Activated CD4-positive, alpha-beta T cell treated with anti-CD3 and anti-CD28 coated beads, Interleukin-2, amount 50 U/mL, for 4 hours (primary cell): ENCODE results near the gene SULF2.

ENCODE experiments used
- DNase-seq, 2 experiments: peaks; one replicate each; pipeline ENCODE4 v3.0.0-alpha.2; 2020

SULF2 gene

GRCh38 chr20:47783828-47784598 is 1.3 kb downstream of the SULF2 start:
- no peak for DNase-seq

GRCh38 chr20:47782920-47783552 is 2.2 kb downstream of the SULF2 start:
- no peak for DNase-seq

DNA sequence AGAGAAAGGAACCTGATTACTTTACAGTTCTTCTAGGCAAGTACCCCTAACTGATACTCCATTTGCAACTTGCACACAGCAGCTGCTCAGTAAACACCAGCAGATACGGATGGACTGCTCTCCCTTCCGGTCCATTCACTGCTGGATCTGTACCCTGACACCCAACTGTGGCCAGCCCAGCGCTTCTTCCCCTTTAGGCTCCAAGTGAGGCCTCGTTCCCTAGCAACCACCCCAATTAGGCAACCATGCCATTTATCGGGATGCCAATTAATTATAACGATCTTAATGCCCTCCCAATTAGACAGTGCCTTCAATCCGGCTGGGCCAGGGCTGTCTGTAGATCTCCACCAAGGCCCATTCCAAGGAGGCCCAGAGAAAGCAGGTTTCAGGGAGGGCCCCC is 3.2 kb downstream of the SULF2 start:
- no peak for DNase-seq

DNA sequence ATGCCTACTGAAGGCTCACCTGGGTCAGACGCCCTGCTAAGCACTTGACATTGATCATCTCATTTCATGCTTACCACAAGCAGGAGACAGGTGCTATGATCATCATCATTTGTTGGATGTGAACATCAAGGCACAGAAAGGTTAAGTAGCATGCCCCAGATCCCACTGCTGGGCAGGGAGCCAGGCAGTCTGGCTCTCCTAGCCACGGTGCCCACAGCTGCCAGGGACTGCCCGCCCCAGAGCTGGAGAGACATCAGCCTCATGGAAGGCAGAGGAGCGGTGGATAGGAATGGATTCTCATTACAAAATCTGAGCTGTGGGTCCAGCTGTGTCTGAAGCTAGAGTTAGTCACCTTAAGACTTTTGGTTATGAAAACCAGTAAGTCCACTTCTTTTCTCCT is 3.6 kb downstream of the SULF2 start:
- no peak for DNase-seq

GRCh38 chr20:47780720-47781389 is 4.4 kb downstream of the SULF2 start:
- no peak for DNase-seq

DNA sequence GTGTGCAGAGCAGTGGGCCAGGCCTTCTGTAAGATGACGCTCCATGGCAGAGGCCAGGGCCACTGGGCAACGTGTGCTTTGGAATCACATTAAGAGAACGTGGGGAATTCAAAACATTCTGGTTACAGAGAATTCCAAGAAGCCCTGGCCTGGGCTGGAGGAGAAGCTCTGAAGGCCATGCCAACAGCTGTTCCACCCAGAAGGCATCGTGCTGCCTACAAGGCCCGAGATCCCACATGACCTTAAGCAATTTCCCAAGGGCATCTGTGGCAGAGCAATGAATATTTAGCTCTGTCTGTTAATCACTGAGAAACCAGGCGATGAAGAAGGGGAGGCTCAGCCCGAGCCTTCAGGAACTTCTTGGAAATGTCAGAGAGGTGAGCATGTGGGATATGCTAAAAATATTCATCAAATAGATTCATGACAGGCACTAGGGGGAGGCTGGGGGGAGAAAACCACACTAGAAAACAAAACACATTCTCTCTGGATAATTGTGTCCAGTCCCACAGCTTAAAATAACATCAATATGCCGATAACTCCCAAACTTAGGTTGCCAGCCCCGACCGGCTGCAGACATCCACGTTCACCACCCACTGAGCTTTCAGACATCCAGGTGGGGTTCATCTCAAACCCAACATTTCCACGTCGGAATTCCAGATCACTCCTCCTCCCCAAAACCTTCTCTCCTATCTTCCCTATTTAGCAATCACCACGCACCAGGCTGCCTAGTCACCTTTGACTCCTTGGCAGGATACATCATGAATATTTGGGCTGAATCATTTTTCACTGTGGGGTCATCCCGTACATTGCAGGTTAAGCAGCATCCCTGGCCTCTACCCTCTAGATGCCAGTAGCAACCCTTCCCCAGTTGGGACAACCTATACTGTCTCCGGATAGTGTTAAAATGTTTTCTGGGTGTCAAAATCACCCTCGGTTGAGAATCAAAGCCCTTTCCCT is 6.6 kb downstream of the SULF2 start:
- DNase-seq: no peak

DNA sequence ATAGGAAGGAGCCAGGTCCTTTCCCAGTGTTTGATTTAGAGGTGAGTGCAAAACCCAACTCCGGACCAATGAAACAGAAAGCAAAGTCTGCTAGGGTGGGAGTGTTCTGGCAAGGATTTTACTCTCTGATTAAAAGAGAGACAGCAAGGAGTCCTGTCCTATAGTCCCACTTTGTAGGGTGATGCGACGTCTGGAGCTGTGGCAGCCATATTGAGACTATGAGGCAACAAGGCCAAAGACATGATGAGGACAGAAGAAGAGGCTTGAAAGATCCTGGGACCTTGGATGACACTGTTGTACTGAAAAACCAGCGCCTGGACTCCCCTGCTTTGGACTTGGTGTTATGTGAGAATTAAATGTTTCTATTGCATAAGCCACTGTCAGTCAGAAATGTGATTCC is 8.1 kb downstream of the SULF2 start:
- no peak for DNase-seq

DNA sequence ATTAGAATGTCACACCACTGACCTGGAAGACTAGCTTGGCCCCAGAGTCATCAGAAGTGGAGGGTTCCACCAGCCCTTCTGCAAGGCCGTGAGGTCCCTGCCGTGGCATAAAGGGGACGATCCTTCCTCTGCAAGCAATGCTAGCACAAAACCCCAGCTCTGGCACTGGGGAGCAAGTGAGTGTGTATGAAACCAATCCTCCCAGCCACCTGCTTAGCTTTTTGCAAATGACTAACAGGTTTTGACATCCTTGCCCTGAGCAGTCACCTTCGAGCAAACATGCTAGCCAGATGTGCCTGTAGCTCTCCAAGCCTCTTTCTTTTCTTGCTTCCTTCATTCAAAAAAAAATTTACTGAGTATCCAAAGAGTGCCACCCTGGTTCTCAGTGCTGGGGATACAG is 8.6 kb downstream of the SULF2 start:
- no peak for DNase-seq

DNA sequence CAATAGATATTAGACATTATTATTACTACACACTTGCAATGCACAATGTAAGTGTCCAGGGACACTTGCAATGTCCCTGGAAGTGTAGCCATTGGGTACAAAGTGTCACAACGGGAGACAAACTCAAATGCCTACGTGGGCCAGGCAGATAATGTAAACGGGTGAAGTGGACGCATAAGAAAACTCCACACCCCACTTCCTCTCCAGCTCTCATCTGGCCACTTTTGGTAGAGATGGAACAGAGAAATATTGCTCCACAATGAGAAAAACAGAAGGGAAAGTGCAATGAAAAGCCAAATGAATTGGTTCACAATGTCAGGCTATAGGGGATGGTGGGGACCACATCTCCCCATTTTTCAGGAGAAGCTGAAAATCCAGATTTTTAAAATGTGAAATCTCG is 9.4 kb downstream of the SULF2 start:
- no peak for DNase-seq

DNA sequence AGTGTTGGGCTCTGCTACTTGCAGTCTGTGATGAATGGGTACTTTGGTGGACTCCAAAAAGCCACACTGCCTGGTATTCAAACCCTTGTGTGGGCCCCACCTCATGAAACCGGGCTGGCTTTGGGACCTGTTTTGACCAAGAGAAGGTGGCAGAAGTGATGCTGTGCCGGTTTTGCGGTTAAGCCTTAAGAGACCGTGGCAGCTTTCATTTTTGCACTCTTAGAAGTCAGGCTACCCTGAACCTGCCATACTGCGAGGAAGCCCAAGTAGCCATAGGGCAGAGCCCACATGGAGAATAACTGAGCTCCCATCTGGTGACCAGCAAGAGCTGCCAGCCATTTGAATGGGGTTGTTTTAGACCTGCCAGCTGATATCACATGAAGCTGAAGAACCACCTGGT is 10.2 kb downstream of the SULF2 start:
- no peak for DNase-seq

DNA sequence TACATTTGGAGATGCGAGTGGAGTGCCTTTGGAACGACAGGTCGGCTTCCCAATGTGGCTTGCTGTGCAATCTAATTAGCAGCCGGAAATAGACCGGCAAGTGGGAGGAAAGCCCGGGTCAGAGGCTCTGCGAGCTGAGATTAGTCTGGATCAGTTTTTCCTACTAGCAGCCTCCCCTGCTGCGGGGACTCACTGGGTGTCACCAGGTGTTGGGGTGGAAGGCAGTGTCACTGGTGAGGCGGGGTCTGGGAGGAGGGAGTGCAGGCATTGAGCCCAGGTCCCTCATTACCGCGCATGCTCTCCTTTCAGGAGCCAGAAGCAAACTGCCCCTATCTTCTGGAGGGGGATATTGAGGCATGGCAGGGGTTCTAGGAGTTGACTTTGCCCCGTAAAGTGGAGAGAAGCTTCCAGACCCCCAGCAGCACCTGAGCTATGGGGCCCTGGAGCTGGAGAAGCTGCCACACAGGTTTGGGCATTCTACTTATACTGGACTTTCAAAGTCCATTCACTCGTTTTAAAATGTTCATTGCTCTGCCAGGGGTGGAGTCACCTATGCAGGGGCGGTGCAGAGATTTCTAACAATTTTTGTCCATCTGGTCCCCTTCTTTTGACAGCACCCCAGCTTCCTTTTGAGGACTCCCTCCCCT is 11.0 kb downstream of the SULF2 start:
- no peak for DNase-seq

DNA sequence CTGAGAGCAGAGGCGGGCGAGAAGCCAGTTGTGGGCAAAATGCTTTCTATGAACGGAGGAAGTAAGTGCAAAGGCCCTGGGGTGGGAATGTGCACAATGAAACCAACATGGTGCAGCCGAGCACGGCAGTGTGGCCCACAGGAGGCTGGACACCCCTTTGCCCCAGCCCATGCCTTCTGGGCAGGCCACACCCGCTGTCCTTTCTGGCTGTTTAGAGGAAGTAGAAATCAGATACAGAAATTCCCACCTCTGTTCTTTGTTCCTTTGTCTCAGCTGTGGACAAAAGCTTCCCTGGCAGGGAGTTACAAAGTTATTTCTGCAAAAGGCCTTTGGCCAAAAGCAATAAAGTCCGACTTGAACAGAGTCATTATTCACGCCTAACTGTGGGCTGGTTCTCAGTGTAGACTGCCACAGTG is 11.9 kb downstream of the SULF2 start:
- no peak for DNase-seq

GRCh38 chr20:47770935-47771334 is 14.3 kb downstream of the SULF2 start:
- DNase-seq: no peak

GRCh38 chr20:47768016-47768824 is 17.1 kb downstream of the SULF2 start:
- no peak for DNase-seq

DNA sequence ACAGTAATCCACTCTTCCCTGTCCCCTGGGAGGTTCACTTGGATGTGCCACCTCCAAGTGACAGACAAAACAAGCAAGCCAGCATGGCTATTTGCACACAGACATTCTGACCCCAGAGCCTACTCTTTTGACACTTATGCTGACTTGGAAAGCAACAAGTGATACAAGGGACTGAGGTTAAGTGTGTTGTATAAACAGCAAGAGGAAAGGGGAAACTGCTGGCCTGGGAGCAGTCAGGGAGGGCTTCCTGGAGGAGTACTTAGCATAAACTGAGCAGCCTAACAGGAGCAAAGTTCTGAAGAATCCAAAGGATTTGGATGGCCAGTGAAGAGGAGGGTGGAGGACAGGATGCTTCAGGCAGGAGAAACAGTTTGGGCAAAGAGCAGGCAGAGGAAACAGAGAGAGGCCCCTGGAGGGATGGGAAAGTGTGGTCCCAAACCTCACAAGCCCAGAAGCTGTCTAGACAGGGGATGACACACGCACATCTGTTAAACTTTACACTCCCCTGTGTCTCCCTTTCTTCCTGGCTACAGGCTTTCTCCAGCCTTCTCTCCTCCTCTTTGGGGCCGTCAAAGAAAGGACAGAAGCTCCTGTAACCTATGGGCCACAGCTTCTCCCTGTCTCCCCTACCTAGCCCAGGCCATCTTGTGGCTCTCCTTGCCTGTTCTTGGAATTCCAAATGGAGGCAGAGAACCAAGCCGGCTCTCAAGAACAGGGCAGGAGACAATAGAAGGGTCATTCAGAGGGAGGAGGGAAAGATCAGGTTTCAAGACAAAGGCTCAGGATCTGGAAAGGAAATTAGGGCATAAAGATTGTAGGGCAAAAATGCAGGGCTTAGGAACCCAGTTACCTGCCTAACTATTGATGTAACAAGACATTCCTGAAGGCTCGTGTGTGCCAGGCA is 19.3 kb downstream of the SULF2 start:
- DNase-seq: no peak

- no peak for DNase-seq
Measured at GRCh38 chr20:47765271-47765670, 20.0 kb downstream of the SULF2 start.

DNA sequence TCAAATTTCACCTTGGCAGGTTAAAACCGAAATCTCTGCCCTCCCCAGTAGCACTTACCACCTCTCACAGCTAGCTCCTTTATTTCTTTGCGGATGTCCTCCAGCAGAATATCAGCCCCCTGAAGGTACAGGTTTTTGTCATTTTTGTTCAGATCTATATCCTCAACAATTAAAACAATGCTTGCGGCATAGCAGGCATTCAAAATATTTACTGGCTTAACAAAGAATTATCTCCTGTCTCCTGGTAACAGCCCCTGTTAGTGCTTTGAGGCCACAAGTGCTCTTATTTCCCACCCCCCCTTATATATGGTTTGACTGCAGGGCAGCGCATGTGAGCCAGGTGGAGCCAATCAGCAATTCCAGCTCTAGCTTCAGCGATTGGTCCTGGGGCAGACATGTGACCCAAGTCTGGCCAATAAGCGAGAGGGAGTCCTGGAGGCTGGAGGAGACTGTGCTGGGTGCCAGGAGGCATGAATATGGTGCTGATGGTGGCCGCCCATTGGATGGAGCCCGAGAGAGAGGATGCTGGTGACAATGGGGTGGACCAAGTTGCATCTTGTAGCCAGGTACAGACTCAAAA is 21.0 kb downstream of the SULF2 start:
- DNase-seq: no peak

DNA sequence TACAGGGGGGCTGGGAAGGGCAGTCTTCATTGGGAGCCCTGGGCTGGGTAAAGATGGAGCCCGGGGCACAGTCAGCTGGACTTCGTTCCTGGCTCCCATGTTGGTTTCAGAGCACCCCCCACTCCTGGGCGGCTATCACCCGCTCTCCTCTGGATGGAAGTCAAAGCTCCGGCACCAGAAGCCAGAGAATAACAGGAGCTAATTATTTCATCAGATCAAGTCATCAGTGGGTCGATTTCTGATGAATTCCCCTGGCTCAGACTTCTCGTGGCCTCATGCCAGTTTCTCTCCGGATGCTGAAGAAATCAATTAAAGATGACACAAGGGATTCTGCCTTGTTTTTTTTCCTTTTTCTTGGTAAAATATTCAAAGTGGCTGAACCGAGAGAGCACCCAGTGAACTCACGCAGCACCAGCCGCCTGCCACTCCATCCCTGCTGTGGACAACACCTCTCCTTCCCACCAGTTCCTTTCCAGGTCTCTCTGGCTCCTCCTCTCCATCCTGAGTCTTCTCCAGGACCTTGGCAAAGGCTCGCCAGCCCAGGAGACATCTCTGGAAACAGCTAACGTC is 22.5 kb downstream of the SULF2 start:
- DNase-seq: no peak

- no peak for DNase-seq
Measured at GRCh38 chr20:47761482-47762047, 23.7 kb downstream of the SULF2 start.
